NCI-H2029 (cell line): ENCODE measurements around the gene CLRN3.
A peak's percentile ranks its signal among the peaks of the same experiment; 100 is the strongest.

Source experiments
- DNase-seq: peaks from one replicate; lab custom pipeline; 2025; lab: John Stamatoyannopoulos, UW

CLRN3 gene

GRCh38 chr10:127874671-127875448 lies 17.9 kb downstream of the CLRN3 start:
- no peak for DNase-seq

GRCh38 chr10:127873901-127874470 lies 18.8 kb downstream of the CLRN3 start:
- DNase-seq = no peak

- DNase-seq = no peak
Measured at GRCh38 chr10:127872871-127873600, 19.7 kb downstream of the CLRN3 start.

- DNase-seq = no peak
Measured at GRCh38 chr10:127872011-127872761, 20.6 kb downstream of the CLRN3 start.

- no peak for DNase-seq
Measured at GRCh38 chr10:127871631-127872010, 21.1 kb downstream of the CLRN3 start.

- no peak for DNase-seq
Measured at GRCh38 chr10:127869329-127869728, 23.4 kb downstream of the CLRN3 start.

GRCh38 chr10:127867805-127868204 lies 24.9 kb downstream of the CLRN3 start:
- no peak for DNase-seq

- no peak for DNase-seq
Measured at GRCh38 chr10:127866276-127867013, 26.3 kb downstream of the CLRN3 start.

GRCh38 chr10:127863231-127863825 lies 29.4 kb downstream of the CLRN3 start:
- DNase-seq = no peak

GRCh38 chr10:127860592-127860991 lies 32.1 kb downstream of the CLRN3 start:
- no peak for DNase-seq

- DNase-seq = no peak
Measured at GRCh38 chr10:127855976-127856375, 36.8 kb downstream of the CLRN3 start.

- DNase-seq = no peak
Measured at GRCh38 chr10:127855591-127855881, 37.2 kb downstream of the CLRN3 start.

GRCh38 chr10:127854769-127855590 lies 37.8 kb downstream of the CLRN3 start:
- DNase-seq = no peak

GRCh38 chr10:127853868-127854768 lies 38.6 kb downstream of the CLRN3 start:
- peak; percentile 32 for DNase-seq

- DNase-seq = no peak
Measured at GRCh38 chr10:127852456-127852855, 40.3 kb downstream of the CLRN3 start.

GRCh38 chr10:127851661-127852194 lies 41.0 kb downstream of the CLRN3 start:
- no peak for DNase-seq

GRCh38 chr10:127850944-127851343 lies 41.8 kb downstream of the CLRN3 start:
- no peak for DNase-seq

- no peak for DNase-seq
Measured at GRCh38 chr10:127849921-127850320, 42.8 kb downstream of the CLRN3 start.

GRCh38 chr10:127849224-127849623 lies 43.5 kb downstream of the CLRN3 start:
- DNase-seq = no peak
